DMS 273 (cell line): ENCODE data around the gene DAD1.
"Not testable (repeated sequence)": the region's sequence is repeated elsewhere in the genome, so short reads cannot be mapped to it uniquely, and the experiment has no call there.

Experiments
- DNase-seq: peaks from one replicate; lab custom pipeline; 2025; ENCODE audit not compliant: unreplicated experiment; lab: John Stamatoyannopoulos, UW

Gene DAD1

GRCh38 chr14:22569737-22570131, 19.3 kb downstream of the DAD1 start:
- DNase-seq: no peak

DNA sequence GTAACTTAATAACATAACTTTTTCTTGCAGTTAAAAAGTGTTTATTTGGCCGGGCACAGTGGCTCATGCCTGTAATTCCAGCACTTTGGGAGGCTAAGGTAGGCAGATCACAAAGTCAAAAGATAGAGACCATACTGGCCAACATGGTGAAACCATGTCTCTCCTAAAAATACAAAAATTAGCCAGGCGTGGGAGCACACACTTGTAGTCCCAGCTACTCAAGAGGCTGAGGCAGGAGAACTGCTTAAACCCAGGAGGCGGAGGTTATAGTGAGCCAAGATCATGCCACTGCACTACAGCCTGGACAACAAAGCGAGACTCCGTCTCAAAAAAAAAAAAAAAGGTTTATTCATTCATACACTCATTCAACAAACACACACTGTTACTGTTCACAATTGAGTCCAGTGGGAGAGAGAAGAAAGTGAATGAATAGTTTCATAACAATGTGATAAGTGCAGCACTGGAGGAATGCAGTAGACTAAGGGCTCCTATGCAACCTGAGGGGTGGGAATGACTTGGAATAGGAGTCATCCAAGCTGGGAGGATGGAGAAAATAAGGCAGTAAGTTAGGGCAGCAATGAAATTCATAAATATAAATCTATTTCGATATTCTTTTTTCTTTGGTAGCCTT, 19.8 kb downstream of the DAD1 start:
- DNase-seq: no peak

GRCh38 chr14:22567437-22567836, 21.6 kb downstream of the DAD1 start:
- DNase-seq: no peak

DNA sequence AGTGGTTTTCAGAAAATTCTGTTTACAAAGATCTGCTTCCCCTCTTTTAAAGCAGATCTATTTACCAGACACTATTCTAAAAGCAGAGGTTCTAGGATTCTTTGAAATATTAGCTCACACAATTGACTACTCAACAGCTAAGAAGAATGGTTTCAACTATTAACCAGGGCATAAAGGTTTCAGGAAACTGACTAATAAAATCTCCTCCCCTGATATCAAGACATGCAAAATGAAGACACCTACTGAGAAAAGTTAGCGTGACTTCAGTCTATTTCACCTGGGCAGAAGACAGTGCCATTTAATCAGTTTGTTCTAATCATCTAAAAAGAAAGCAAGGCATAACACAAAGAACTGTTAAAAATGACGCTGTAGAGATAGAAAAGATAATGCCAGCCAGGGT, 22.2 kb downstream of the DAD1 start:
- no peak for DNase-seq

DNA sequence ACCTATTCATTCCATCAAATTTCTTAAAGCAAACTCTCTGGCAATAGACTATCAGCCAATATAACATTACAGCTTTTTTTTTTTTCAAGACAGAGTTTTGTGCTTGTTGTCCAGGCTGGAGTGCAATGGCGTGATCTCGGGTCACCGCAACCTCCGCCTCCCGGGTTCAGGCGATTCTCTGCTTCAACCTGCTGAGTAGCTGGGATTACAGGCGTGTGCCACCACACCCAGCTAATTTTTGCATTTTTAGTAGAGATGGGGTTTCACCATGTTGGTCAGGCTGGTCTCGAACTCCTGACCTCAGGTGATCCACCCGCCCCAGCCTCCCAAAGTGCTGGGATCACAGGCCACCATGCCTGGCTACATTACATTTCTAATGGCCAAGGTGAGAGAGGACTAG, 22.8 kb downstream of the DAD1 start:
- DNase-seq: not testable (repeated sequence)

DNA sequence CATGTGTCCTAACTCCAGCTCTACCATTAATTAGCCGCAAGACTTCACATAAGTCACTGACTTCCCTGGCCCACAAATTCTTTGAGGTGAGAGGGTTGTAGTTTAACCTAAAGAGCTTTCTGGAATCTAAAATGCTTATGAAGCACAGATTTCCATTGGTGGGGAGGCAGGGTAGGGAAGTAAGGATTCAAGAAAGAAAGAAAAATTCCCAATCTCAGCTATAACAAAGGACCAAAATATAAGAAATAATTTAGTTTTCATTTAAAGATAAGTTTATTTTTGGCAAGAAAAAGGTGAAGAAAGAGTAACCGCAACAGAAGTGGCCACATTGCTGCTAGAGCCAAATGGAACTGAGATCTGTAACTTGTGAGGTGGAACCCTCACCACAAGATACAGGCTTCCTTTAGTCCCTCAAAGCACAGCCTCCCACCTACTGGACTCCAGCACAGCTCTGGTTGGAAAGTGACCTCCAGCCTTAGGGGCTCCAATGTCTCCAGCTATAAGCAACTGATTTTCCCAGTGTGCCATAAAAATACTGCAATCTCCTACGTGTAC, 23.6 kb downstream of the DAD1 start:
- DNase-seq: no peak

DNA sequence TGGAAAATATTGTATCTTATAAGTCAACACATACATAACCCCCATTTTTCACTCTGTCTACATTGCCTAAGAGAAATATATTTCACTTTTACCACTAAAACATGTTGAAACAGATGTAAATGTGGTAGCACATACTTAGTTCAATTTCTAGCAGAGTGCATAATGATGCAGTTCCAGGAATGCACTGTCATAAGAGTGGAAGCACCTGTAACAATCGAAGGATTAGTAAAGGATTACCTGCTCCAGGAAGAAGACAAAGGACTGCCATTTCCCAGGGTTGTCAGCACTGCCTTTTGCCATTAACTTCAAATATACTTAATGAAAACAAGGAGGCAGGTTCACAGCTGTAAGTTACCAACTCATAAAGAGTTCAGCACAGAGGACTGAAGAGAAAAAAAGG, 24.6 kb downstream of the DAD1 start:
- no peak for DNase-seq

- no peak for DNase-seq
These were observed 25.0 kb downstream of the DAD1 start for GRCh38 chr14:22563987-22564386.

GRCh38 chr14:22561661-22562579, 27.1 kb downstream of the DAD1 start:
- no peak for DNase-seq

- no peak for DNase-seq
These were observed 27.7 kb downstream of the DAD1 start for GRCh38 chr14:22561366-22561660.

- no peak for DNase-seq
These were observed 28.2 kb downstream of the DAD1 start for GRCh38 chr14:22560662-22561365.

DNA sequence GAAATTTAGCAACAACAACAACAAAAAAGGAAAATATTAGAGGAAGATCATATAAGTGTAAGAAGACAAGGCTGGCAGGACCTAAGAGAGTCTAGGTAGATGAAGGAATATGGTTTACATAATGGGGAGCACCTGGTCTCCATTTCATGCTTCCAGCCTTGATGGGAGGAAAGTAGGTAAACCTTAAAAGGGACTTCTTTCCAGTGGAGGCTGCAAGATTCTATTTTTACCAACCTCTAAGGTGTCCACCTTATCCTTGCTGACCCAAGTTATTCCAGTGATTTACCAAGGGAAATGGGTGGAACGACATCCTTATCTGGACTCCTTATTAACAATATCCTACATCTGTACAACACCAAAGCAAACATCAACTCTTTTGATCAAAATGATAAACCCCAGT, 30.0 kb downstream of the DAD1 start:
- DNase-seq: no peak

DNA sequence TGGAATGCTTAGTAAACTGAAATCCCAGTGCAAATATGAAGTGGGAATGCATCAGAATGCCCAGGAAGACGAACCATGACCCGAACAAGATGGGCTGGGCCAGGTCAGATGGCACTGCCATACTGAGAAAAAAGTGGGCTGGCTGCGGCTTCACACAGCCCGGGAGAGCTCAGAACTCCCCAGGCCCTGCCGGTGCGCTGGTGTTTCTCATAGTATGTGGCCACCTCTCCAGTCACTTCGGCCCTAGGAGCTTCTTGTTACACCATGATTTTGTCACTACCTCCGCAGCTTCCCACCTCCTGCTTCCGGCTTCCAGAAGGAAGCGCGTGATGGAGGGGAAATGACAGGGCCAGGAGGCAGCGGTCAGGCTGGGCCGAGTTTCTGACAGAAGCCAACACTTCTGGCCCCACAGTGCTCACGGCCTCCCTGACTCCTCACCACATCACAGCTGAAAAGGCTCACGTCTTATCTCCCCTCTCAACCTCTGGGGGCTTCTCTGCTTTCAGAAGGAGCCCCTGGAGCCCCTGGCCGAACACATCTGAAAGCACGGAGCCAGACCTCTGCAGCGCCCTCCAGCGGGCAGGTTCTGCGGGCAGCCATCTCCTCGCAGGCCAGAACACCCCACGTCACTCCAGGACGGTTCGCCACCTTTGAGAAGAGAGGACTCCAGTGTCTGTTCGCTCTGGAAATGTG, 30.7 kb downstream of the DAD1 start:
- no peak for DNase-seq

DNA sequence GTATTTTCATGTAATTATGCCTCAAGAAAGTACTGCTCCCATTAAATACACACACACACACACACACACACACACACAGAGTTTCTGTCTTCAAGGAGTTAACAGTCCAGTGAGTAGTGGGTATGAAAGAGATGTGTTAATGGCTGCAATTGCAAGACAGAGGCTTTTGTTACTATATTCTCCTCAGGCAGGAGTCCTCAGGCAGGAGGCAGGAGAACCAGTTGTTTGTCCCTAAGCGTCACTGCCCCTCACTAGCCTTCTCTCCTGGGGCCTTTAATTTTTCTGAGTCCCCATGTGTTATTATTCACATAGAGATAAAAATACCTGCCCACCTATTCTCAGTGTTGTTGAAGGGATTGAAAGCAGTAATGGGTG, 31.2 kb downstream of the DAD1 start:
- DNase-seq: no peak

DNA sequence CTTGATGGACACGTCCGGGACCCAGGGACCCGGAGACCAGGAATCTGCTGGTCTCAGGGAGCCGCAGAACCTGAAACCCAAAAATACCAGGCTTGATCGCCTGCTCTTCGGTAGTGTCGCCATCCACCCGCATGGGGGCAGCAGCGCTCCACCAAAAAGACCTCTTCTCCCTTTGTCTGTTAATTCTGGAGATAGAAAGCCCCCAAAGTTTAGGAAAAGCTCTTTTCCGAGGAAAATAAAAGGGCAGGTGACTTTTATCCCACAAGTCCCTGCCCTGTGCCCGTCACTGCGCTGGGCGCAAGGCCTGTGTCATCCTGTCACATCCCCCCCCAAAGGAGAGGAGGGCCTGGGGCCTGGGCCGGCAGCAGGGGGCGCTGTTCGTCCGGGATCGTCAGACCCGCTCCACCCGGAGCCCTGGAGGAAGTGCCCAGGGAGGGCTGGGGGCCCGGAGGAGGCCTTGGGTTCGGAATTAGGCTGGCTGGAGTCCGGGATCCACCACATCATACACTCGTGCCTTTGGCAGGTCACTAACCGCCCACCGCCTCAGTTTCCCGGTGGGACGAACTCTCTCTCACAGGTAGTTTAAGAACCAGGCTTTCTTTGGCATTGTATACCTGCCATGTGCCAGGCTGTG, 31.9 kb downstream of the DAD1 start:
- DNase-seq: peak; percentile 90

GRCh38 chr14:22556021-22556989, 32.7 kb downstream of the DAD1 start:
- DNase-seq: peak; percentile 23

GRCh38 chr14:22555384-22556011, 33.5 kb downstream of the DAD1 start:
- DNase-seq: no peak

GRCh38 chr14:22554498-22555383, 34.3 kb downstream of the DAD1 start:
- no peak for DNase-seq
